Measurements from ENCODE around the gene KLHL29. TPM values are rescaled to one million over a fixed set of nuclear protein-coding genes. Genes with fewer than 3 reads are reported as not detected.

The KLHL29 gene
- total and polyA plus RNA-seq, 2 donors (not counting 3 experiments of a cell fraction or from before 2014, with no cell fraction given): 4.6 to 12.7 TPM

DNA sequence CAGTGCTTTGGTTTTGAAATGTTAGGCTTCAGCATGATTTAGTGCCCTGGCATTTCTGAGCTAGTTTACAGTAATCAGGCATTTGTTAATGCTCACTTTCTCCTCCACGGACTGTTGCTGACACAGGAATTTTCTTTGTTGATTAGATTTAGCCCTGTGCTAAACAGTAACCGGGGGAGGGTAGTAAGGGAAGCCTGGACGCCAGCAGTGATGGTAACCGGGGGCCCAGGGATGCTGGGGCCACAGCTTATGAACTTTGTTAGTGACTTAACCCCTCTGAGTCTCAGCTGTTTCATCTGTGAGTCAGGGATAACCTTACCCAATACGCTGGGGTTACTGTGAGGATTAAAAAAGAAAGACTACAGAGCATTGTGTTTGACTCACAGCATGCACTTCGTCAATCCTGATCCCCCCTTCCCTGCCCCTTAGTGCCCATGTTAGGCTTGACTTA lies 33.5 kb downstream of the KLHL29 start:
- Histone ChIP-seq H3K27ac (ENCODE audit: insufficient read depth, low read depth, low read length) (no peak overlapping the region), H3K4me2 (ENCODE audit: insufficient read depth, low read length) (no peak overlapping the region), H3K27me3 (ENCODE audit: control insufficient read depth in 2 of 2, insufficient read depth in 2 of 2, low read length in 2 of 2) (no peaks in the 10 kb centered on the region), H3K9ac (replicated peaks; ENCODE audit: extremely low read depth, insufficient read depth, low read length) (no peak overlapping the region), H3K36me3 (ENCODE audit: control insufficient read depth in 2 of 2, extremely low read depth in 1 of 2, insufficient read depth in 2 of 2, low read length in 2 of 2) (no peaks in the 10 kb centered on the region), H4K20me1 (replicated peaks; ENCODE audit: control insufficient read depth, extremely low read depth, insufficient read depth, low read length) (no peaks in the 10 kb centered on the region), H3K4me3 (replicated peaks in 1 of 3; ENCODE audit: insufficient read depth in 1 of 3, low read depth in 1 of 3, low read length in 3 of 3) (no peak overlapping the region), H3K4me1 (ENCODE audit: control insufficient read depth, extremely low read depth, insufficient read depth, low read length) (no peaks in the 10 kb centered on the region), H3K79me2 (ENCODE audit: control insufficient read depth, insufficient read depth, low read length) (no peaks in the 10 kb centered on the region), H2AFZ (ENCODE audit: low read depth, low read length) (no peak overlapping the region), H3K9me3 (replicated peaks; ENCODE audit: control insufficient read depth, insufficient read depth, low read length) (no peaks in the 10 kb centered on the region), H3K9me1 (replicated peaks; ENCODE audit: control insufficient read depth, extremely low read depth, insufficient read depth, low read length) (no peaks in the 10 kb centered on the region)
- no peak for DNase-seq (ENCODE audit: low read depth, low spot score)
- FAIRE-seq: no peak
- TF ChIP-seq, protein P1, sequence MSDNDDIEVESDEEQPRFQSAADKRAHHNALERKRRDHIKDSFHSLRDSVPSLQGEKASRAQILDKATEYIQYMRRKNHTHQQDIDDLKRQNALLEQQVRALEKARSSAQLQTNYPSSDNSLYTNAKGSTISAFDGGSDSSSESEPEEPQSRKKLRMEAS (IDR thresholded peaks at IDR 0.05; ENCODE audit: insufficient read depth, insufficient read length): no peak
- no peak for TF ChIP-seq EZH2 (IDR thresholded peaks at IDR 0.05; ENCODE audit: borderline replicate concordance, low read depth, low read length, severe bottlenecking)
- TF ChIP-seq, protein P2, sequence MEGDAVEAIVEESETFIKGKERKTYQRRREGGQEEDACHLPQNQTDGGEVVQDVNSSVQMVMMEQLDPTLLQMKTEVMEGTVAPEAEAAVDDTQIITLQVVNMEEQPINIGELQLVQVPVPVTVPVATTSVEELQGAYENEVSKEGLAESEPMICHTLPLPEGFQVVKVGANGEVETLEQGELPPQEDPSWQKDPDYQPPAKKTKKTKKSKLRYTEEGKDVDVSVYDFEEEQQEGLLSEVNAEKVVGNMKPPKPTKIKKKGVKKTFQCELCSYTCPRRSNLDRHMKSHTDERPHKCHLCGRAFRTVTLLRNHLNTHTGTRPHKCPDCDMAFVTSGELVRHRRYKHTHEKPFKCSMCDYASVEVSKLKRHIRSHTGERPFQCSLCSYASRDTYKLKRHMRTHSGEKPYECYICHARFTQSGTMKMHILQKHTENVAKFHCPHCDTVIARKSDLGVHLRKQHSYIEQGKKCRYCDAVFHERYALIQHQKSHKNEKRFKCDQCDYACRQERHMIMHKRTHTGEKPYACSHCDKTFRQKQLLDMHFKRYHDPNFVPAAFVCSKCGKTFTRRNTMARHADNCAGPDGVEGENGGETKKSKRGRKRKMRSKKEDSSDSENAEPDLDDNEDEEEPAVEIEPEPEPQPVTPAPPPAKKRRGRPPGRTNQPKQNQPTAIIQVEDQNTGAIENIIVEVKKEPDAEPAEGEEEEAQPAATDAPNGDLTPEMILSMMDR (IDR thresholded peaks at IDR 0.05; ENCODE audit: extremely low read depth in 1 of 2, insufficient read depth in 1 of 2, low read depth in 1 of 2, low read length in 2 of 2): no peak
- TF ChIP-seq JUN (IDR thresholded peaks at IDR 0.05; ENCODE audit: borderline replicate concordance, insufficient read depth, insufficient read length, low read depth): no peak
- no peak for TF ChIP-seq MYC (IDR thresholded peaks at IDR 0.05; ENCODE audit: low read depth, low read length)
- TF ChIP-seq FOS (IDR thresholded peaks at IDR 0.05; ENCODE audit: borderline replicate concordance, insufficient read depth, low read length): no peak
- no peak for TF ChIP-seq POLR2A (IDR thresholded peaks at IDR 0.05; ENCODE audit: low read depth, low read length)
- TF ChIP-seq POLR2AphosphoS5 (IDR thresholded peaks at IDR 0.05; ENCODE audit: insufficient read depth, low read depth, low read length): no peak
- TF ChIP-seq GATA2 (IDR thresholded peaks at IDR 0.05; ENCODE audit: insufficient read depth, insufficient read length, low read depth, low read length): no peak
- ChIA-PET POLR2A (no interaction called here), CTCF (no interaction called here)
- no TSS peak for BruUV-seq (replicated peaks)
- intact Hi-C loops (cut with micrococcal nuclease): no loop called here
- dilution Hi-C loops (cut with MboI; ENCODE audit: extremely low pct_ligation_motif_present, low sequenced_read_pairs): no loop called here

All from endothelial cell of umbilical vein (primary cell).